Muscle of arm (tissue), 12 donors: ENCODE results near the gene HNRNPLL. TPM values are rescaled to one million over a fixed set of nuclear protein-coding genes. Genes with fewer than 3 reads are reported as not detected.

Source experiments
- DNase-seq: peaks from one replicate; pipeline ENCODE4 v3.0.0-alpha.2; 2013
- polyA plus RNA-seq, 12 donors: library from polyadenylated mRNA; unstranded; fragments of 120-200 nt; gene quantifications; one replicate each; pipeline ENCODE4 v1.2.1, GENCODE V29; 2013; ENCODE audit not compliant: insufficient read length in 12 of 12

Gene HNRNPLL
- polyA plus RNA-seq, 12 donors = 21.9 to 46.2 (median 37.7) TPM; not detected in 1

- no peak for DNase-seq
Measured at GRCh38 chr2:38529208-38529607, 73.5 kb downstream of the HNRNPLL start.

GRCh38 chr2:38528534-38528933 lies 74.2 kb downstream of the HNRNPLL start:
- no peak for DNase-seq

- peak; percentile 33 for DNase-seq
Measured at GRCh38 chr2:38528008-38528442, 74.7 kb downstream of the HNRNPLL start.

DNA sequence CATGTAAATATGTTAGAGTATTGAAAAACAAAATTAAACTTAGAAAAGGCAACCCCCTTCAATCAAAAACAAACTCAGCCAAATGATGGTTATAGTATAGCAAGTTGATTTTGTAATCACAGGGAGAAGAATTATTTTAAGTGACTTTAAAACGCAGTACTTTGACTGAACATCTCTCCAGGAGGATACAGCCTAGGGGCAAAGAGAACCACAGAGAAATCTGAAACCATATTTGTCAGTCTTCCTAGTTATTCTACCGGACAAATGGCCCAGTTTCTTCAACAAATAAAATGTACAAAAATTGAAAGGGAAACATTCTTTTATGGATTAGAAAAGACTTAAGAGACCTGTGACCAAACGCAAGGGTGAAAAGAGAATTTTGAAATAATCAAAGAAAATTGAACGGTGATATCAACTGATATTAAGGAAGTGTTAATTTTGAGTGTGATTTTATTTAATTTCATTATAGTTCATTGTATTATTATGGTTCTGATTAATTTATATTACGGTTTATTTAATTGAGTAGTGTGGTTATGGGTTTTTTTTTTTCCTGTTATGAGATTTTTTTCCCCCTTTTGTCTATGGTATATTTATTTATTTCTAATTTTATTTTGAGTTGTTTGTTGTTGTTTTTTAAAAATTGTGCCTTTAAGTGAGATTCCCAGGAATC lies 75.3 kb downstream of the HNRNPLL start:
- no peak for DNase-seq

DNA sequence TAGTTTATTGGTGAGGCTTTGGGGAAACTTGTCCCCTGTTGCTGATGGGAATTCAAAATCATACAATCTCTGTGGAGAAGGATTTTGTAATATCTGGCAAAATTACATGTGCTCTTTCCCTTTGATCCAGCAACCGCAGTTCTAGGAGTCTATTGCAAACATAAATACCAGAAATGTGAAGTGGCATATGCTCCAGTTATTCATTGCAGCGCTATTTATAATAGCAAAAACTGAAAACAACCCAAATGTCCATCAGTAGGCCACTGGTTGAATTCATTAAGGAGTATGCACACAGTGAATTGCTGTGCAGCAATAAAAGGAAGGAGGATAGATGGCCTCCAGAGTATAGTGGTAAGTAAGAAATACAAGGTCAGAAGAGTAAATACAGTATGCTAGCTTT lies 76.5 kb downstream of the HNRNPLL start:
- no peak for DNase-seq

DNA sequence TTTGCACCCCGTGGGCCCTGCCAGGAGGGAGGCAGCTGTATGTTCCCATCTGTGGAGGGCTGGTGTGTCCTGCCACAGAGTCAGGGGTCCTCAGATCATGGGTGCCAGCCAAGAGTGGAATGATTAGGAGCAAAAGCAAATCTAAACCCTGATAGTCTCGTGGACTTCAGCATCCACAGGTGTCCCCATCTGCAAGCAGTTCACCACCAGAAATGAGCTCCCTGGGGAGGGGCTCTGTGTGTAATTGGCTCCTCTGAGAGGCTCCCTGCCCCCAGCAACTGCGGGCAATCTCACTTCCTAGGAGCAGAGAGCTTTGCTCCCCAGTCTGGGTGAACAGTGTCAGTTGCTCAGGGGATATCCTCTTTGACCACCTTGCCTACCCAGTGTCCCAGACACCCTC lies 78.1 kb downstream of the HNRNPLL start:
- DNase-seq = no peak

DNA sequence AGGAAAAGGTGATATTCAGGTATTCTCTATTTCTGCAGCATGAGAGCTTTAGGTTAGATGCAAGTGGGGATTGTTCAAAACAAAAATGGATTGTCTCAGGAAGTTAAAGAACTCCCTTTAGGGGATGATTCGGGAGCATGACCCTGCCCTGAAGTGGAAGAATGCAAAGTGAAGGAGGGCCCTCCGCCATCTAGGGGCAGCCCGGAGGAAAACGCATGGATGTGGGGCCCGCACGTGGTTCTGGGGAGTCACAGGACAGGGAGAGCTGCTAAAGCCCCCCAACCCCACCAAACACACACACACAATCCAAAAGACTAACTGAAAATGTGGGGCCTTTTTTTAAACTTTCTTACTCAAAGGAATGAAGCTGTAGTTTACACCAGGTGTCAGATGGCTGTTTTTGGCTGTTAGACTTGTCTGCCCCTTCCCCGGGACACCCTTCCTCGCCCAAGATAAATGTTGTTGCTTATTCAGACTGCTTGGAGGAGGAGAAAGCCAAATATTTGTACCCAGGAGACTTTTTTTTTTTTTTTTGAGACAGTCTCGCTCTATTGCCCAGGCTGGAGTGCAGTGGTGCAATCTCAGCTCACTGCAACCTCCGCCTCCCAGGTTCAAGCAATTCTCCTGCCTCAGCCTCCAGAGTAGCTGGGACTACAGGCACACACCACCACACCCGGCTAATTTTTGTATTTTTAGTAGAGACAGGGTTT lies 78.8 kb downstream of the HNRNPLL start:
- no peak for DNase-seq

GRCh38 chr2:38522754-38523349 lies 79.9 kb downstream of the HNRNPLL start:
- DNase-seq = no peak

GRCh38 chr2:38521835-38522234 lies 80.9 kb downstream of the HNRNPLL start:
- DNase-seq = no peak

- no peak for DNase-seq
Measured at GRCh38 chr2:38517284-38517683, 85.4 kb downstream of the HNRNPLL start.

GRCh38 chr2:38516526-38516925 lies 86.2 kb downstream of the HNRNPLL start:
- no peak for DNase-seq

DNA sequence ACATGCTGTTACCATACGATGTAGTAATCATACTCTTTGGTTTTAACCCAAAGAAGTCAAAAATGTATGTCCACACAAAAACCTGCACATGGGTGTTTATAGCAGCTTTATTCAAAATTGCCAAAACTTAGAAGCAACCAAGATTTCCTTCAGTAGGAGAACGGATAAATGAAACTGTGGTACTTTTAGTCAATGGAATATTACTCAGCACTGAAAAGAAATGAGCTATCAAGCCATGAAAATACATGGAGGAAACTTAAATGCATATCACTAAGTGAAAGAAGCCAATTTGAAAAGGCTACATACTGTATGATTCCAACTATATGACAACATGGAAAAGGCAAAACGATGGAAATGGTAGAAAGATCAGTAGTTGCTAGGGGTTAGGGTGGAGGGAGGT lies 86.6 kb downstream of the HNRNPLL start:
- DNase-seq = no peak

DNA sequence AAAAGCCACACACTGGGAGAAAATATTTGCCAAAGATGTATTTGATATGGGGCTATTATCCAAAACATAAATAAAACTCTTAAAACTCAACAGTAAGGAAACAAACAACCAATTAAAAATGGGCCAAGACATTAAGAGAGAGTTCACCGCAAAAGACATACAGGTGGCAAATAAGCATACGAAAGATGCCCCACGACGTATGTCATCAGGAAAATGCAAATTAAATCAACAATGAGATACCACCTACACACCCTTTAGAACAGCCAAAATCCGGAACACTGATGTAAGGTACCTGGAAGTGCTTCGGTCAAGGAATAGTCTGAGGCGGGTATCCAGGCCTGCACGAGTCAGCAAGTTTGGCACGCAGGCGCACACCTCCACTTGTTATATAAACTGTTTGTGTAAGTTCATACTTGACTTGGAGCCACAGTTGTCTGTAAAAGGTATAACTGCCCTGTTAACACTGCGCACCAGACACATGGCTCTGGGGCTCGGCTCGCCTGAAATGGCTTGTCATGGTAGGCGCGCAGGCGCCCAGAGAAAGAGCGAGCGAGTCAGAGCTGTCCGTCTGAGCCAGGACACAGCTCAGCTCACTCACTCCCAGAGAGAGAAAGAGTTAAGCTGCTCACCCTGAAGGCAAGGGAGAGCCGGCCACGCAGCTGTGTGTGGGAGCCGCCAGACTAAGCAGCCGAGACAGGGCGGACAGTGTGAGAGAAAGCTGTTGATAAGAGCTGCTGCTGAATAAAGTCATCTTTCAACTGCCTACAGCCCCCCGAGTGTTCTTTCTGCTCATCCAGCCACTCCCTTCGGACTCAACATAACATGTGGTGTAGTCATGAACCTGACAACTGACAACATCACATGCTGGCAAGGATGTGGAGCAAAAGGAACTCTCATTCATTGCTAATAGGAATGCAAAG lies 87.3 kb downstream of the HNRNPLL start:
- DNase-seq = peak; percentile 66

DNA sequence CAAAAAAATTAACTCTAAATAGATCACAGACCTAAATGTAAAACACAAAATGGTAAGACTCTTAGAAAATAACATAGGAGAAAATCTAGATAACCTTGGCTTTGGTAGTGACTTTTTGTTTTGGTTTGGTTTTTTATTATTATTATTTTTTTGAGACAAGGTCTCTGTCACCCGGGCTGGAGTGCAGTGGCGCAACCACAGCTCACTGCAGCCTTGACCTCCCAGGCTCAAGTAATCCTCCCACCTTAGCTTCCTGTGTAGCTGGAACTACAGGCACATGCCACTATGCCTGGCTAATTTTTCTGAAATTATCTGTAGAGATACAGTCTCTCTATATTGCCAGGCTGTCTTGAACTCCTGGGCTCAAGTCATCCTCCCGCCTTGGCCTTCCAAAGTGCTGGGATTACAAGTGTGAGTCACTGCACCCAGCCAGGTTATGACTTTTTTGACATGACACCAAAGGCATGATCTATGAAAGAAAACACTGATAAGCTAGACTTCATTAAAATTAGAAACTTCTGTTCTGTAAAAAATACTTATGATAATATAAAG lies 88.0 kb downstream of the HNRNPLL start:
- no peak for DNase-seq

DNA sequence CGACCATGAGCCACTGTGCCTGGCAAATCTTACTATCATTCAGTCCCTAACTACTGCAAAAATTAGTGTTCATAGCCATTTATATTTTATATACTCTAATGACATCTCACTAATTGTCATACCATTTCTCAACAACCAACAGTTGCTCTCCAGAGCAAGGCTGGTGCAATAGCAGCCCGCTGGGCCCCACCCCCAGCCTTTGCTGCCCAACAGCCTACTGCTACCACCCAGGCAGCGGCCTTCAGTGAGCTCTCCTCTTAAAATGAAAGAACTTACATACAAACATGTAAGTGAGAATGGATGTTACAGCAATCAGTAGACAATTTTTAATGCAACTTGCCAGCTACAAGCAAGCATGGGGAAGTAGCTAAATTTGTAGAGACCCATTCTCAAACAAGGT lies 90.5 kb downstream of the HNRNPLL start:
- DNase-seq = no peak

Other genes with a start within 250 kb of the HNRNPLL start
- 10 to 100 TPM in 11 of 12 donors, not detected in 1; 30.7 to 46.8 (median 38.2) TPM for gene ATL2, start 225.7 kb downstream of the HNRNPLL start, polyA plus RNA-seq
- 10 to 100 TPM in 9 of 12 donors, 1 to 10 TPM in 2, not detected in 1; 8.9 to 18.4 (median 12.4) TPM for gene GALM, start 63.2 kb upstream of the HNRNPLL start, polyA plus RNA-seq
- gene SRSF7, start 148.4 kb upstream of the HNRNPLL start, polyA plus RNA-seq = 100 to 1,000 TPM in 8 of 12 donors, 10 to 100 TPM in 3, not detected in 1; 87.4 to 148 (median 125) TPM
- gene GEMIN6, start 175.3 kb upstream of the HNRNPLL start, polyA plus RNA-seq = 10 to 100 TPM in 11 of 12 donors, not detected in 1; 10.1 to 17.2 (median 15.3) TPM